HG02884 (cell line): ENCODE measurements around the gene LRP4.
"Not testable (repeated sequence)": the region's sequence is repeated elsewhere in the genome, so short reads cannot be mapped to it uniquely, and the experiment has no call there.

ENCODE experiments used
- ATAC-seq: cut with Tn5 transposase; IDR thresholded peaks from one replicate; pipeline ENCODE4 v1.9.1; 2021; ENCODE audit warnings: mild to moderate bottlenecking, moderate library complexity; ENCODE audit not compliant: unreplicated experiment

Gene LRP4, protein sequence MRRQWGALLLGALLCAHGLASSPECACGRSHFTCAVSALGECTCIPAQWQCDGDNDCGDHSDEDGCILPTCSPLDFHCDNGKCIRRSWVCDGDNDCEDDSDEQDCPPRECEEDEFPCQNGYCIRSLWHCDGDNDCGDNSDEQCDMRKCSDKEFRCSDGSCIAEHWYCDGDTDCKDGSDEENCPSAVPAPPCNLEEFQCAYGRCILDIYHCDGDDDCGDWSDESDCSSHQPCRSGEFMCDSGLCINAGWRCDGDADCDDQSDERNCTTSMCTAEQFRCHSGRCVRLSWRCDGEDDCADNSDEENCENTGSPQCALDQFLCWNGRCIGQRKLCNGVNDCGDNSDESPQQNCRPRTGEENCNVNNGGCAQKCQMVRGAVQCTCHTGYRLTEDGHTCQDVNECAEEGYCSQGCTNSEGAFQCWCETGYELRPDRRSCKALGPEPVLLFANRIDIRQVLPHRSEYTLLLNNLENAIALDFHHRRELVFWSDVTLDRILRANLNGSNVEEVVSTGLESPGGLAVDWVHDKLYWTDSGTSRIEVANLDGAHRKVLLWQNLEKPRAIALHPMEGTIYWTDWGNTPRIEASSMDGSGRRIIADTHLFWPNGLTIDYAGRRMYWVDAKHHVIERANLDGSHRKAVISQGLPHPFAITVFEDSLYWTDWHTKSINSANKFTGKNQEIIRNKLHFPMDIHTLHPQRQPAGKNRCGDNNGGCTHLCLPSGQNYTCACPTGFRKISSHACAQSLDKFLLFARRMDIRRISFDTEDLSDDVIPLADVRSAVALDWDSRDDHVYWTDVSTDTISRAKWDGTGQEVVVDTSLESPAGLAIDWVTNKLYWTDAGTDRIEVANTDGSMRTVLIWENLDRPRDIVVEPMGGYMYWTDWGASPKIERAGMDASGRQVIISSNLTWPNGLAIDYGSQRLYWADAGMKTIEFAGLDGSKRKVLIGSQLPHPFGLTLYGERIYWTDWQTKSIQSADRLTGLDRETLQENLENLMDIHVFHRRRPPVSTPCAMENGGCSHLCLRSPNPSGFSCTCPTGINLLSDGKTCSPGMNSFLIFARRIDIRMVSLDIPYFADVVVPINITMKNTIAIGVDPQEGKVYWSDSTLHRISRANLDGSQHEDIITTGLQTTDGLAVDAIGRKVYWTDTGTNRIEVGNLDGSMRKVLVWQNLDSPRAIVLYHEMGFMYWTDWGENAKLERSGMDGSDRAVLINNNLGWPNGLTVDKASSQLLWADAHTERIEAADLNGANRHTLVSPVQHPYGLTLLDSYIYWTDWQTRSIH (N-terminal part only)

DNA sequence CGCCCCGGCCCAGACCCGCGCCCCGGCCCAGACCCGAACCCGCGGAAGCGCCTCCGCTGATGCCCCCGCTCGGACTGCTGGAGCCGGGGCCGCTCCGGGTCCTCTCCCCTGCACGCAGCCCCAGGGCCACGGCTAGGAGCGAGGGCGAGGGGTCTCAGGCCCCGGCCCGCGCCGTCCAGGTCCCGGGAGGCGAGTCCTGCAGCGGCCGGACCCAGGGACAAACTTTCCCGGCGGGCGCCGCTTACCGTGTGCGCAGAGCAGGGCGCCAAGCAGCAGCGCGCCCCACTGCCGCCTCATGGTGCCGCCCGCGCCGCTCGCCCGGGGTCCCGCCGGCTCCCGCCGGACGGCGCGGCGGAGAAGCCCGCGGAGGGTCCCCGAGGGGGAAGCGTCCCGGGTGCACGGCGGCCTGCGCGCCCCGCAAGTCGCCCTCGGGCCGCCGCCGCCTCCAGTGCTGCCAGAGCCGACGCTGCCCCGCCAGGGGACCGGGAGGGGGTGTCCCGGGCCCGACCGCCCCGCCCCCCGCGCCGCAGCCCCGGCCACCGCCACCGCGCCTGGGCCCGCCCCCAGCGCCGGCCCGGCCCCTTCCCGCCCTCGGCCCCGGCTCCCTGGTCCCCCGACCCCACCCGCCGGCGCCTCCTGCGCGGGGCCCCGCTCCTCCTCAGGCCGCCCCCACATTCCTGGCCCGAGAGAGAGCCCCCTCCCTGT is at the start of gene LRP4:
TSS of gene LRP4 (minus strand) at position 468 of the 705 bp plus-strand sequence. CDS start at position 297, 171 bp downstream.
- ATAC-seq, result no peak

DNA sequence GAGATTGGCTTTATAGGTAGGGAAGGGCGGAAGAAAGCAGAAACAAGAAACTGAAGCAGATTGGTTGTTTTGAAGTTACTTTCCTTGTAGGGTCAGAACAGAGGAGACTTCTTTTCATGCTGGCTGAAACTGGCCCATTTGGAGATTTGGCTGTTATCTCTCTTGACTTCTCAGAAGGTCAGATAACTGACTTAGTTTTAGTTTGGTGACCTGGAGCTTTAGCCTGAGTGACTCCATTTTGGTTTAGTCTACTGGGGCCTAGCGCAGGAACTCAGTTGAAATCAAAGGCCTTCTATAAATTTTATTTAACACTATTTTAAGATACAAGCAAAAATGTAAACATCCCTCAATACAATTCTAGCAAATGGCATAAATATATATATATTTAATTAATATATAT is 49.6 kb upstream of the LRP4 start:
- ATAC-seq, result no peak

DNA sequence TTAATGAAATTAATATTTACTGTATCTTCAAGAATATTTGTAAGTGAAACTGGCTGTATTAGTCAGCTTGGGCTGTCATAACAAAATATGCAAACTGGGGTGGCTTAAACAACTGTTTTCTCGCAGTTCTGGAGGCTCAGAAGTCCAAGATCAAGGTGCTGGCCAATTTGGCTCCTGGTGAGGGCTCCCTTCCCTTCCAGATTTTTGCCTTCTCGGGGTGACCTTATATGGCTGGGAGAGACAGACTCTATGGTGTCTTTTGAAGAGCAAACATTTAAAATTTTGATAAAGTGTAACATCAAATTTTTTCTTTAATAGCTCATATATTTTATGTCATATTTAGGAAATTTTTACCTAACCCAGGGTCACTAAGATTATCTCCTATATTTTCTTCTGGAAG is 48.4 kb upstream of the LRP4 start:
- ATAC-seq, result no peak

DNA sequence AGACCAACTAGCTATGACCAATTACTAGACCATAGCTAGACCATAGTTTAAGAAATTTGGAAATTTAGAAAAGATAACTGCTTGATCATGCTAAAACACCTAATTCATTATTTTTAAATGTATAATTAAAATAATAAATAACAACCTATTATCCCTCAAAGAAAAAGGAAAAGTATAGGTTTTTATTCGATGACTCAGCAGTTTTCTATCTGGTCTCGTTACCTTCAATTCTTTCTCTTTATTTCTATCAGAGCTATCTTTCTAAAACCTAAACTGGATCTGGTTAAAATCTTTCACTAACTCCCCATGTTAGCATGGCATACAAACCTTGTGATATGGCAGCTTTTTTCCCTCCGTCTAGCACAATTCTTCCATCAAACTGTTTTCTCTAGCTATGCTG is 45.5 kb upstream of the LRP4 start:
- no peak for ATAC-seq

- not testable (repeated sequence) for ATAC-seq
These were observed 43.5 kb upstream of the LRP4 start for GRCh38 chr11:46961886-46962285.

GRCh38 chr11:46961041-46961440 is 42.7 kb upstream of the LRP4 start:
- no peak for ATAC-seq

- no peak for ATAC-seq
These were observed 40.4 kb upstream of the LRP4 start for GRCh38 chr11:46958777-46959176.

GRCh38 chr11:46953093-46953492 is 34.7 kb upstream of the LRP4 start:
- no peak for ATAC-seq

- ATAC-seq, result no peak
These were observed 34.2 kb upstream of the LRP4 start for GRCh38 chr11:46952553-46952952.

DNA sequence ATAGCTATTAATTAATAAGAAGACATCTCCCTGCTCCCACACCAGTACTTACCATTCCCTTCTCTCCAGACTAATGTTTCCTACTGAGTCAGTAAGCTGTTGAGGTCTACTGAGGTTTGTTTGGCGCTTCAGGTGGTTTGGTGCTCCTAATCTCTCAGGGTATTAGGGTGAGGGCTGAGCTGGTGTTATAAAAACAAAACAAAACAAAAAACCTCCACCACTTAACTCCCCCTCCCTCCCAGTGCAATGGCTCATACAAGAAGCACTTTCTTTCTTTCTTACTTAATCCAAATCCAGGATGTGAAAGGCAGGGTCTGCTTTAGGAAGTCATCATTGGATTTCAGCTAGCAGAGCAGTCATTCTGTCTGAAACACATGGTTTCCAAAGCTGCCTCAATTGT is 33.5 kb upstream of the LRP4 start:
- no peak for ATAC-seq

- no peak for ATAC-seq
These were observed 30.9 kb upstream of the LRP4 start for GRCh38 chr11:46949297-46949696.

DNA sequence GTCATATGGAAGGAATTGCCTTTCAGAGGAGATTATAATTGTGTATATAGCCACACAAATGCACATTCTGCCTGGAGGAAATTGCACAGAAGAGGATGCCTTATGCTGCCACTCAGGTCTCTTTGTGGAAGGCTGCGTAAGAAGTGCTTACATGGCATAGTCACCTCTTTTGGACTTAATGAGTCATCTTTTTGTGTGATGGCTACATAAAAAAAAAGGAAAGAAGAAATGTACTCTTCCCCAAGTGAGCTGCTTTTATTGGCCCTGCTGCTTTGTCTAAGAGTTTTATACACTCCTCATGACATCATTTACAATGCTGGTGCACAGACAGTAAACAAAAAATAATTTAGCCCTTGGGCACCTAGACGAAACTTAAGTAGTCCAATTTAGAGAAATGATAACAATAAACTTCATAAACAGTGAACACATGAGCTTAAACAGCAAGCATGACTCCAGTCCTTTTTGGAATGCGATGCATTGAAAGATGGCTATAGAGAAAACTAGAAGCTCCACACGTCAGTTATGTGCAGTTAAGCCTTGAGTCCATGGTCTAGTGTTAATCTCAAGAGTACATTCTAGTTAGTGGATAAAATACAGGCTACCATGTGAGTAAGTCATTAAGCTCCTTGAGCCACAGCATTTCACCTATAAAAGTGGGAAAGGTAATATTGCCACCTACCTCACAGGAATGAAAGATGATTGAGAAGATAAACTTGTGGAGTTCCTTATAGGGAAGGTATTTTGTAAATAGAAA is 30.2 kb upstream of the LRP4 start:
- no peak for ATAC-seq

- ATAC-seq, result no peak
These were observed 29.2 kb upstream of the LRP4 start for GRCh38 chr11:46947399-46948077.

- ATAC-seq, result no peak
These were observed 26.2 kb upstream of the LRP4 start for GRCh38 chr11:46944356-46945075.

GRCh38 chr11:46942172-46942571 is 23.8 kb upstream of the LRP4 start:
- no peak for ATAC-seq

DNA sequence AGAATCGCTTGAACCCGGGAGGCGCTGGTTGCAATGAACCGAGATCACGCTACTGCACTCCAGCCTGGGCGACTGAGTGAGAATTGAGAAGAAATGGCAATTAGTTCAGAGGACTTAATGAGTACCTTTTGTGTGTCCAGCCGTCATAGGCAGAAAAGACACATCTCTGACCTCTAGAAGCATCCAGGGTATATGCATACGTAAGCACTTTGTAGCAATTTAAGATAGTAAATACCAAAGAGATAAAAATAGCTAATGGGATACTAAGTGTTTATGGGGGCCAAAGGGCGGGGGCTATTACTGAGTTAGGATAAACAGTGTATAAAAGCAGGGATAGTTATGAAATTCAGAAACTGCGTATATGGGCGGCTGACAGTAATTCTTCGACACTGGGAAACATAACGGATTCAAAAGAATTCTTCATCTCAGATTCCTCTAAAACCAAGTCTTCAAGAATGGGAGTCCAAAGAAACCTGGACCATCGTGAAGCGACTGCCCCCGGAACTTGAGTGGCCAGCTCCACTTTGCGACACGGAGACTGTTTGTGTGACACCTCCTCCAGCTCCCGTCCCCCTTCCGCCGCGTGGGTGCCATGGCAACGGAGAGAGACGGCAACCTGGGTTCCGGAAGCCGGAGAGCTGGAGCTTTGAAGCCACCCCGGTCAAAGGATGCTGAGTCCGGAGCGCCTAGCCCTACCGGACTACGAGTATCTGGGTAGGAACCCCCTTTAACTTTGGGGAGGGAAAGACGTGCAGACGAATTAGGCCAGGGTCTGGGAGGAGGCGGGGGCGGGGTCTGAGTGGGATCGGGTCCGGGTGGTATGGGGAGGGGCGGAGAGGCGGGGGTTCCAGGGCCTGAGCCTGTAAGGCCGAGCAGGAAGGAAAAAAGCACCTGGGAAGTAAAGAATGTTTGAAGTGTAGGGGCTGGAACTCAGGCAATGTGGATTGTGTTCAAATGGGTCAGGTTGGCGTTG is 18.1 kb upstream of the LRP4 start, which contains the start of gene CSTPP1:
TSS of gene CSTPP1 (plus strand) at position 624 of the 973 bp plus-strand sequence. CDS start at position 669, 45 bp downstream.
- ATAC-seq, result peak; percentile 79

- no peak for ATAC-seq
These were observed 11.7 kb upstream of the LRP4 start for GRCh38 chr11:46930089-46930488.
